DMS114 treated with DMSO at 0.1 percent for 48 hours (cell line): ENCODE data around the gene RMC1.

Experiments used
- DNase-seq: peaks from one replicate; lab custom pipeline; 2025; ENCODE audit not compliant: unreplicated experiment; lab: John Stamatoyannopoulos, UW

RMC1 gene

DNA sequence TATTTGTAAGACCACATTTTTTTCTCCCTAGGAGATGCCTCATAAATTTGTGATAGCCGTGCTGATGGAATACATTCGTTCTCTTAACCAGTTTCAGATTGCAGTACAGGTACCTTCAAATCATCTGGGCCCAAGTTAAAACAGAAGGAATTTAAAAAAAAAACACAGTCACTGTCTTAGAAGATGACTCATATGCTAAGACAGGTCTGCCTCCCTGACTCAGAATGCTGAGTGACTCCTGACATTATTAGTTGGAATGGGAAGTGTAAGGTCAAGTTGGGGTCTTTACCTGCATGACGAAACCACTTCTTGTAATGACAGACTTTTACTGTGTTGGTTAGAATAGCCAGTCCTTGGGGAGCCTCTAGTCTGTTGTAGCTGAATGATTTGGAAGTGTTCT lies 26.3 kb downstream of the RMC1 start:
- no peak for DNase-seq

DNA sequence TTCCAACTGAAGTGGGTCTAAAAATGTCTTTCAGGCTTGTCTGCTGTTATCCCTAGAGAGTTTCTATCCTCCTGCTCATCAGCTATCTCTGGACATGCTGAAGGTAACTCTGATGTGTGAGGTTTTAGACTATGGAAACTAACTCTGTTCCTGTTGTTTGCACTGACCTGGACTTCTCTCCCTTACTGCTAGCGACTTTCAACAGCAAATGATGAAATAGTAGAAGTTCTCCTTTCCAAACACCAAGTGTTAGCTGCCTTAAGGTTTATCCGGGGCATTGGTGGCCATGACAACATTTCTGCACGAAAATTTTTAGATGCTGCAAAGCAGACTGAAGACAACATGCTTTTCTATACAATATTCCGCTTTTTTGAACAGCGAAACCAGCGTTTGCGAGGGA lies 26.9 kb downstream of the RMC1 start:
- no peak for DNase-seq

DNA sequence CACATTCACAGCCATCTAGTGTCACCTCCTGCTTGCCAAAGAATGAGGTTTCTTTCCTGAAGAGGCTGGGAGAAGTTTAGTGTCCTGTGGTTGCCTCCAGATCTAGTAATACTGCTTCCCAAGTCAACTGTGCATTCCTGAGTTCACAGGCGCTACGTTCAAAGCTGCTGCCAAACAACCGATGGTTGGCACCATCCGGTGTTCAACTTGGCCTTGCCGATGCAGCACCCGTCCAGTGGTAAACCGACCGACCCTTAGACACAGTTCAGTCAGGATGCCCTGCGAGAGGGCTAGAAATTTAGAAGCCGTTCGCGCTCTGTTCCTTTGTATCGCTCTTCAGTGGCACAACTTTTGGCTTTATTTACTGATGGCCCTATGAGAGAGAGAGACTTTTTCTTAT lies 28.6 kb downstream of the RMC1 start:
- no peak for DNase-seq

DNA sequence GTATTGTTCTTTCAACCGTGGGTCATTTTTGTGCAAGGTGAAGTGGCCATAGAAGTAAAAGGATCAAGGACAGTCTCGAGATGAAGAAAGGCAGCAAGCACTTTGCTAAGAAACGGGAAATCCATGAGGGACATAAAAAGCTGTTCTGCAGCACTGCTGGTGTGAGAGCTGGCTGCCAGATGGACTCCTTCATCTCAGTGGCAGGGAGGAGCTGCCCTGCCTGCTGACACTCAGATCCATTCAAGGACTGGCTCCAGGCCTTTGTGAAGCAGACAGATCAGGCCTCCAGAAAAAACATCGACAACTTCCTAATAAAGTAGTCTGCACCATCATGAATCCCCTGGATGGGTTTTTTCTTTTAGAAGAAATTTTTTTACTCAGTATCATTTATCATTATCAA lies 29.5 kb downstream of the RMC1 start:
- no peak for DNase-seq

DNA sequence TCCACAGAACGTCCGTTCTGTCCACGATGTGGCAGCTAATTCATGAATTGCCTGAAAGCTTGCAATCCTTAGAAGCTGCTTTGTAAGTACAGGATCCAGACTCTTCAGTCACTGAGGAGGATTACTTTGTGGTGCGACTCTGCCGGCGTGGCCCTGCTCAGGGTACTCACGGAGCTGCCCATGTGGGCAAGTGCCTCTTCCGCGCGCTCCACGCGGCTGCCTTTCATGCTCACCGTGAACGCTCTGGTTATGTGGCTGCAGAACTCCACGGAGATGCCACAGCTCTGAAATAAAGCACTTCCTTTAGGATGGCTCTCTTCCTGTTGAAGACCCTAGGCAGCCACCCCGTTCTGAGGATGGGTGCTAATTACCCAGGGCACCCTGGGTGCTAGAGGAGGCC lies 31.0 kb downstream of the RMC1 start:
- DNase-seq = no peak

DNA sequence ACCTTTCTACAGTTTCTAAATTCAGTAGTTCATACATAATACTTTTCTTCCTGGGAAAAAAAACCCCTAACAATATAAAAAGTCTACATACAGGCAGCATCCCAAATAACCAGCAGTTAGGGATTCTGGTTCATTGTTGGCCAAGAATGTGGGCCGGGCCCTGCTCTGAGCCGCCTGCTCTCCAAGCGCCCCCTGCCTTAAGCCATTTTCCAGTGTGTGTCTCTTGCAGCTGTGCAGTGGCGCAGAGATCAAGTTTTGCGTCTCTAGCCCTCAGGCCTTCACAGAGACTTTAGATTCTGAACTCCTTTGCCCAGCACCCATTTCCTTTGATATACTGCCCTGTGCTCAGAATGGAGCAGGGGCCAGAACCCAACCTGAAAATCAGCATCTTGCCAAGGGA lies 32.9 kb downstream of the RMC1 start:
- no peak for DNase-seq

DNA sequence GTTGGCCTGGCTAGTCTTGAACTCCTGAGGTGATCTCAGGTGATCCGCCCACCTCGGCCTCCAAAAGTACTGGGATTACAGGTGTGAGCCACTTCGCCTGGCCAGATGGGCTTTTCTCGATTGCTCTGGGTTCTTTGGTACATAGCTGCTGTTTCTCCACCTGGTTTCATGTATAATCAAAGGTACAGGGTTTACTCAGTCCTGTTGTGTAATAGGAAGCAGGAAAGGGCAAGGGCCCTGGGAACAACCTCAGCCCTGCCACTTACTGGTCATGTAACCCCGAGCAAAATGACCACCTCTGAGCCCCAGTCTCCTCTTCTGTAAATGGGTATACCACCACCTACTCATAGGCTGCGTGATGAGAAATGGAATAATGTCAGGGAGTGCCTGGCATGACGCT lies 34.0 kb downstream of the RMC1 start:
- DNase-seq = no peak

DNA sequence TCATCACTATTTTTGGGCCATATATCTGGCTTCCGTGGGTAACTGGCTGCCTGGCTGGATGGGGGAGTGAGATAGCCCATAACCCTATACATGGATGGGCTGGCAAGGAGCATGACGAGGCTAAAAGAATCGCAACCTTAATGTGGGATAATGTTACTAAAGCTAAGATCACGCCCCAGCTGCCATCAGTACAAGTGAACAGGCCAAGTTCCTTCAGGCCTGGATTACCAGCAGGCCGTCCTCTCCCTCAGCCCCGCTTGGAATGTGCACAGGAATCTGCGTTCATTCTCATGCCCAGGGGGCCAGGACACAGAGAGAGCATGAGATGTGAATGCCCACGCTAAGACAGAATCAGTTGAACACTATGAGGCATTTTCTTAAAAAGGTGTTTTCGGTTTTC lies 34.7 kb downstream of the RMC1 start:
- DNase-seq = no peak

DNA sequence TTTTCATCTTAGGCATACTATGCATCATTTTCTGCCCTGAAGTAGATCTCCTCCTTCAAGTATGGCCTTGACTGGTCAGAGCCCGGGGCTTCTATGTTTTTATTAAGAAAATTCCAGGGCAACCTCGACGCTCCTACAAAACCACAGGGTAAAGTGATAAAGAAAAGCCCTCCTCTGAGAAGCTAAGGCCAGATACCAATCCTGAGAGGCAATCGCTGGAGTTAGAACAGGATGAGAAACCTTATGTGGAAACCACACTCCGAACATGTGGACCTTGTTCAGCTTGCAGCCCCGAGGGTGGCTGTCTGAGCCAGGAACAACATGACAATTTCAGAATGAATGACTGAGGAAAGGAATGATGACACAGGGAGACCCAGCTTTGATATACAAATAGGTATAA lies 35.6 kb downstream of the RMC1 start:
- DNase-seq = no peak

DNA sequence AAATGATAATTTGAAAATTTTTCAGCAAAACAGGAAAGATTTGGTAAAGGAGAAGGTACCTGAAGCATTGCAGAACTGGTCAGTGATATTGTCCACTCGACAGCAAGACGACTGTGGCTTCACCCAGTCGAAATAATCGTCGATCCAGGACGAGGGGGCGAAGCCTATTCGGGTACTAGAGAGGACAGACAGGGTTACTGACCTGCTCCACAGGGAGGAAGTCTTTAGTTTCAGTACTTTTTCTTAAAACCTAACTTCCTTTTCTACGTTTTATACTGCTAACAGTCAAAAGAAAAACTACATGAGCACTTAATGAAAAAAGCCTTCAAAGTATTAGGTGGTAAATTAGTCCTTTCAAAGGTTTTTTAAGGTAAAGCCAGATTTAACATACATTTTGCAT lies 36.0 kb downstream of the RMC1 start:
- no peak for DNase-seq

DNA sequence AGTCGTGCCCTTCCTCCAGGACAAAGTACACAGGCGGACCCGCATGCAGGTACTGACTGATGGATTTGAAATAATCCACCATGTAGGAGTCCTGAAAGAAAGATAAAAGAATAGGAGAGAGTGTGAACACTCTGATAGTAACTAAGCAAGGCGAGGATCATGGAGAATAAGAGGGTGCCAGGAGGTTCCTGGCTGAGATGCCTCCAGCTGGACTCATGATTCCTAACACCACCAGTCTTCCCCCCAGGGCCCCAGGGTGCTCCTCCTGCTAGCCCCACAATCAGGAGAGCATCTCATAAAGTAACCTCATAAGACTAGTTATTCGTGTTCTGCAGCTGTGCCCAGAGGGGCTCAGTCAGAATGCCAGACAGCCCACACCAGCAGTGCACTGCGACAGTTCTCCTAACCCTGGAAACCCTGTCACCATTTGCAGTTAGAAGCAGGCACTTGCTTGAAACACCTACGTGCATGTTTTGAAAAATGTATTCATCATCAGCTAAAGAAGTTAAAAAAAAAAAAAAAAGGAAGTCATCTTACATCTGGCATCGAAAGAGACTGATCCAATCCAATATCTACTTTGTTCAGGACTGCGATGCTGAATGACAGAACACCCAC lies 36.7 kb downstream of the RMC1 start:
- DNase-seq = no peak

DNA sequence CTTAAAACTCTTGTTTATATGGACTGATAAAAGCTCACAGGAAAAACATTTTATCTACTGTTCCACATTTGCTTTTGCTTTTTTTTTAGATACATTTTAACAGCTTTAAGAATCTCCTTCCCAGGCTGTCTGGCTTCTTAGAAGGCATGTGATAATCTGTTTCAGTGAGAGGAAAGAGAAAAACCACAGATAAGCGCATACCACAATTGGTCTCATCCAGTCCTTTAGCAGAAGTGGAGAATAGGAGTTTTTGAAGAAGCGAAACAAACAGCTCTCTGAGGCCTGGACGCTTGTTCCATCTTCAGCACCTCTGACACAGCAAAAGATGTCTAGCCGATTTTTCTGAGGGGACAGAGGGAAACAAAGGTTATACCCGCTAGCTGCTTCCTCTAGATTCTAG lies 37.6 kb downstream of the RMC1 start:
- DNase-seq = no peak

DNA sequence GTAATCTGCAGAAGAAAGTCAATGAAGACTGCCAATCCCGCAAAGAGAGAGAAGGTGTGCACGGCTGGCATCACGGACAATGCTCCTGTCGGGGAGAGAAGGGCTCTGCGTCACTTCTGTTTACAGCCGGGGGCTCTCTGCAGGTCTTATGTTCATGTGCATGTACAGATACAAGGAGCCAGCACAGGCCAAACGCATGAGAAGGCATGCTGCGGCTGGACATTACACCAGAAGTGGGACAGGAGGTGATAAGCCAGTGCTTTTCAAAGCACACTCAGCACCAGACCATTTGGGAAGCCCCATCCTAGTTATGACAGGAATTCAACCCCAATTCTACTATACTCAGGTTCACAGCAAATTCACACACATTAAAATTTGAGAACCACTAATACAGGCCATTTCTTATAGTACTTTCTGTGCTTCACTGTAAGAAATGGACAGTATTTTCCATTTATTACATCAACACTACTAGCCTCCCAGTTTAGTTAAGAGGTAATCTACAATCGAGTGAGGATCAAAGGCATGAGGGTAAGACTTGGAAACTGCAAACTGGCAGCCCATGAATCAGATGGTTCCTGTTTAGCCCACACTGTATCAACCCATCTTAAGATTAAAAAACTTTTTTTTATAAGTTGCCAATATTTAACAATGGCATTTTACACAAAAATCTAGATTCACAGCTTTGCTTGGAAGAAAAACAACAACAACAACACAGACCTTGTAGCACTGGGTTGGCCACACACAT lies 38.2 kb downstream of the RMC1 start:
- DNase-seq = no peak

DNA sequence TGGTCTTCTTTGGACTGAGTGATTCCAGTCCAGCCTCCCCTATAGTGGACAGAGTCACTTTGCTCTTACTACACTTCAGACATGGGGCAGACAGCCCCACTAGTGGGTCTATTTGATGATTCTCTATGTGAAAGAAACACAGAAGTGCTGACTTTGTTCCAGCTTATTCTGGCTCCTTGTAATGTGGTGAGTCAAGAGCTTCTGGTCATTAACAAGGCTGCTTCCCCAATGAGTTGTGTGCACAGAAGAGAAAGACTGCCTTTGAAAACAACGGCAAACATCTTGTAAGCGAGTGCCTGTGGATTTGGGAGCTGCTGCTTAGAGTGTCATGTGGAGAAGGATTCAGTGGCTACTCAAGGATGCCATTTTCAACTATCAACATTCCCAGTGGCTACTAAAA lies 39.1 kb downstream of the RMC1 start:
- no peak for DNase-seq

DNA sequence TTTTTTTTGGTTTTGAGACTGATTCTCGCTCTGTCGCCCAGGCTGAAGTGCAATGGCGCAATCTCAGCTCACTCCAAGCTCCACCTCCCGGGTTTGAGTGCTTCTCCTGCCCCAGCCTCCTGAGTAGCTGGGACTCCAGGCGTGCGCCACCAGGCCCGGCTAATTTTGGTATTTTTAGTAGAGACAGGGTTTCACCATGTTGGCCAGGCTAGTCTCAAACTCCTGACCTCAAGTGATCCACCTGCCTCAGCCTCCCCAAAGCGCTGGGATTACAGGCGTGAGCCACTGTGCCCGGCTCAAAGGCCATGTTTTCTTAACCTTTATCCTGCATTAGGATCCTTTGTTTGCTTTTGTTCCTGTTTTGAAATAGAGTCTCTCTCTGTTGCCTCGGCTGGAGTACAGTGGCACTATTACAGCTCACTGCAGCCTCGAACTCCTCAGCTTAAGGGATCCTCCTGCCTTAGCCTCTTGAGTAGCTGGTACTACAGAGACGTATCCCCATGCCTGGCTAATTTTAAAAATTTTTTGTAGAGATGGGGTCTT lies 42.0 kb downstream of the RMC1 start:
- DNase-seq = no peak

DNA sequence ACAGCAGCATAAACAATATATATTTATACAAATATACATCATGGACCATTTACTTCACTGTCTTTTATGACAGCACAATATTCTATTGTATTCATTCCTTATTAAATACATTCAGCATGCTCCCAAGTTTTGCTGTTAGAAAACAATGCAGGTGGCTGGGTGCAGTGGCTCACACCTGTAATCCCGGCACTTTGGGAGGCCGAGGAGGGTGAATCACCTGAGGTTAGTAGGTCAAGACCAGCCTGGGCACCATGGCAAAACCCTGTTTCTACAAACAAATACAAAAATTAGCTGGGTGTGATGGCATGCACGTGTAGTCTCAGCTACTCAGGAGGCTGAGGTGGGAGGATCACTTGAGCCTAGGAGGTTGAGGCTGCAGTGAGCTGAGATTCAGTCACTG lies 44.0 kb downstream of the RMC1 start:
- no peak for DNase-seq

DNA sequence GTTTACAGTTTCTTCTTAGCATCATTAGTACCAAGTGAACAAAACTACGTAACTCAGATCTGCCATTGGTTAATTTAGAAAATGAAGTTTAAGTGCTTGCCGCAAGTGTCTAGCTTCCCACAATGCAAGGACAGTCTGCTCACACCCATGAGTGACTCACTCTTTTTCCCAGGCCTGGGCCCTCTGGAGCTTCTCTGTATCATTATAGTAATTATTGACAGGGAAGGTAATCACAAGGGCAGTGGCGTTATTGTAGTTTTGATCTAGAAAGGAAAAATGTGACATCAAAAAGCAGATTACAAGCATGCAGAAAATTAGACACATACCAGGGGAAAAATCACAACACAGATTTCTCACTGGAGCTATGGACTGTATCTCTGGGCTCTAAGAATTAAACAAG lies 44.5 kb downstream of the RMC1 start:
- no peak for DNase-seq

DNA sequence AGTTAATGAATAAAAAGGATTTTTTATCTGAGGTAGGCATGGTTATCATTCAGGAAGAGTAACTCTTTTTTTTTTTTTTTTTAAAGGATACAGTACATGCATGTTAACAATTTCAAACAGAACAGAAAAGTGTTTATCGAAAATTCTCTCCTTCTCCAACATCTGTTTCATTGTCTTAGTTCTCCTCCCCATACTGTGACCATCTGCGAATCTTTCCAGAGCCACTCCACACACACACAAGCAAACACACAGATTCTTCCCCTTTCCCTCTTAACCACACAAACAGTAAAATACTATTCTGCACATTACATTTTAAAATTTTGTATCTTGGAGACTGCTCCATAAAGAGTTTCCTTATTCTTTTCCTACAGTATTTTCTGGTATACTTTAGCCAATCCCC lies 45.0 kb downstream of the RMC1 start:
- no peak for DNase-seq

DNA sequence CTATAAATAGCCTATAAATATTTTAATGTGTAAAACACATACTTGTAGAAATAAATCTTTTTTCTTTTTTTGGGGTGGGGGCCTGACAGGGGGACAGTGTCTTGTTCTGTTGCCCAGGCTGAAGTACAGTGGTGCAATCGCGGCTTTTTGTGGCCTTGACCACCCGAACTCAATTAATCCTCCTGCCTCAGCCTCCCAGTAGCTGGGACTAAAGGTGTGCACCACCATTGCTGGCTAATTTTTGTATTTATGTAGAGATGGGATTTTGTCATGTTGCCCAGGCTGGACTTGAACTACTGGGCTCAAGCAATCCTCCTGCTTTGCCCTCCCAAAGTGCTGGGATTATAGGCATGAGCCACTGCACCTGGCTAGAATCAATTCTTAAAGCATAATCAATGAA lies 45.4 kb downstream of the RMC1 start:
- no peak for DNase-seq

DNA sequence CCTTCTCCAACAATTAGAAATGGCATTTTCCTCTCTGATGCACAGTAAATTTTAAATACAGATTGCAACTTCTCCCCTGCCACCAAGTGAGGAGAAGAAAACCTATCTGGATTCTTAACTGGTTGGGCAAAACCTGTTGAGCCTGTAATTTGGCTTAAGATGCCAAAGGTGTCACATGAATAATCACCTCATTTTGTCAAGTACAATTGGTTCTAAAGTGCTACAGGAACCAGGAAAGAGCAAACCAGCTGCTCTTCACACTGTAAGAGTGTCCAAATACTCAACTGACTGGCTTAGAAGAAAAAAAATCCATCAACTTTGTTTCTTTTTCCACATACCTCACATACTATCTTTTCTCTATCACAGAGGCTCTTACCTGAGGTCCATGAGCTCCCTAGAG lies 47.6 kb downstream of the RMC1 start:
- DNase-seq = no peak

DNA sequence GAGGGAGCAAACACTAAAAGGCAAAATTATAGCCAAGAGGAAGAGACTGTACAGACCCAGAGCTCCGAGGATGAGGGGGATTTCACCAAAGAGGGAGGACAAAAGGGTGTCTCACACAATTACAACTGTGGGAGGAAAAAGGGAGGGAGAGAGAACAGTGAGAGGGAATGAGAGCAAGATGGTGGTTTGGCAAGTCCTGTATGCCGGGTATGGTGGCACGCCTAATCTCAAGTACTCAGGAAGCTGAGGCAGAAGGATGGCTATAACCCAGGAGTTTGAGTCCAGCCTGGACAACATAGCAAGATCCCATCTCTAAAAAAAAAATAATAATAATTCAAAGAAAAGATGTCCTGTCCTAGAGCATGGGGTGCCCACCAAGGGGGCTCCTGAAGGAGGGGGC lies 48.7 kb downstream of the RMC1 start:
- no peak for DNase-seq

DNA sequence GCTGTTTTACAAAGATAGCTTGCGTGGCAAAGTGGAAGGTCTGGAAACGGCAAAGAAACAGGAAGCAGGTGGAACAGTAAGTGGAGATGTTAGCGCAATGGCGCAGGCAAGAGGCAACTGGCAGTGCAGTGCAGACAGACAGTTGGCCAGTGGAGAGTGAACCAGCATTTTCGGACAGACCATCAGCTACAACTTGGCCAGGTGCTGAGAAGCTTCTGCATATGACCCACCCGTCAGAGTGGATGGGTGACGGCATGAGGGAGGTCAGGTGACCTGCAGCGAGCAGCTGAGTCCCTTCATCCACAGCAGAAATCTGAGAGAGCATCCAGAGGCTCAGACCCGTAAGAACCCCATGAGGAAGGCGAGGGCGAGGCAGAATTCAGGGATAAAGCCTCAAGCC lies 49.2 kb downstream of the RMC1 start:
- no peak for DNase-seq

DNA sequence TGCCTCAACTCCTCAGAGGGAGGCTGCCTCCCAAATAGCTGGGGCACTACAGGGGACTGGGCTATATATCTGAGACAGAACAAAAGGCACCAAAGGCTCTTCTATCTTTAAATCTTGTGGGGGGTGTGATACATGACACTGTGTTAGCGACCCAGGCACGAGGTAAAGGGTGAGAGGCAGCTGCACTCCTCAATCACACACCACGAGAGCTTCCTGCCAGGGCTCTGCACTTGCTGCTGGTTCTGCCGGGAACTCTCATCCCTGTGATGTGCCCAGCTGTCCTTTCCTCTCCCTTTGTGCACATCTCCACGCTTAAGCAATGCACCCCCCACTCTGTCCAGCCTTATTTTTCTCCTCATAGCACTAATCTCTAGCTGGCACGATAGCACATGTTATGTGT lies 50.6 kb downstream of the RMC1 start:
- no peak for DNase-seq
